ENCODE data around the gene MRTO4. TPM values are rescaled to one million over a fixed set of nuclear protein-coding genes. Genes with fewer than 3 reads are reported as not detected.
A peak's percentile ranks its signal among the peaks of the same experiment; 100 is the strongest.
"Not testable (repeated sequence)": the region's sequence is repeated elsewhere in the genome, so short reads cannot be mapped to it uniquely, and the experiment has no call there.

Gene MRTO4
- total RNA-seq, 4 donors from 2014 or later: 10.0 to 26.2 (median 16.9) TPM

DNA sequence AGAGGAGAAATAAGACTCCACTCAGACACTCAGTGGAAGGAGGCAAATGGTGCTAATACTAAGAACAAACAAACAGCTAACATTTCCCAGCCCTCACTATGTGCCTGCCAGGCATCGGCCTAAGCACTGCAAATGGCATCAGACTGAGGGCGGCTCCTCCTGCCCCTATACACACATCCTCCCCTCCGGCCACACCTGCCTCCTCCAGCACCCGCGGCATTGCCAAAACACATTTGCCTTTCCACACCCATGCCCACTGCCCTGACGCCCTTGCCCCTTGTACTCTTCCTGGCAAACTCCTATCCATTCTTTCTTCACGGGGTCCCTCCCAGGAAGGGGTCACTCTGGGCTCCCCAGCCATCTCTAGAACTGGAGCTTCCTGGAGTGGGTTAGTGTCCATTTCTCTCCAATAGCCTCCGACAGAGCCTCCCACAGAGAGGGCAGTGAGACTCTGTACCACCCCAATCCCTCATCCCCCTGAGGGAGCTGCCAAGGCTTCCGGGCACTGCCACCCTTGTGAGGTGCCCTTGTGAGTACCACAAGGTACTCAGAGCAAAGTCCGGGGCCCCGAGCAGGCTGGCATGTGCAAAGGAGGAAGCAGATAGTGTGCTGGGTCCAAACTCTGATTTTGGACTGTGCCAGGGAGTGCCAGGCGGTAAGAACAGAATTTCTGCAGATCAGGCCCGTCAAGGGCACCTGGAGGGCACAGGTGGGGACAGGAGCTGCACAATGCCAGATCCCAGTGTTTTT is 36.0 kb downstream of the MRTO4 start:
- DNase-seq (ENCODE audit: extremely low spot score): no peak
- Histone ChIP-seq H3K36me3 (peaks cover 0 to 14% (median 0%) of the 10 kb centered on the region in 4 donors), H3K27ac (replicated peaks in 1 of 4) (no peak overlapping the region), H3K9me3 (peaks cover 0 to 4% (median 0%) of the 10 kb centered on the region in 4 donors), H3K4me3 (no peak overlapping the region), H3K27me3 (no peaks in the 10 kb centered on the region), H3K4me1 (peaks cover 5 to 17% (median 14%) of the 10 kb centered on the region in 4 donors)
- TF ChIP-seq EP300 (IDR thresholded peaks at IDR 0.05) (no peak), CTCF (IDR thresholded peaks at IDR 0.05) (no peak), POLR2A (IDR thresholded peaks at IDR 0.05; ENCODE audit: low read depth) (no peak), POLR2AphosphoS5 (IDR thresholded peaks at IDR 0.05) (no peak)
- 93% methylated on average over 13 of the region's 13 CpGs for WGBS
- intact Hi-C loops (cut with DNase I): no loop called here

GRCh38 chr1:19288324-19289241 is 37.0 kb downstream of the MRTO4 start, which contains the start of gene AKR7A3:
Gene AKR7A3, minus strand, starts transcription at chr1:19288770. Its CDS starts 61 bp downstream, at chr1:19288709.
- Histone ChIP-seq H3K4me3 (peak within 1 kb of the TSS; percentile 46 to 60 (median 49)), H3K36me3 (peaks cover 0 to 10% (median 0%) of the 10 kb centered on the region in 4 donors), H3K4me1 (peaks cover 5 to 17% (median 14%) of the 10 kb centered on the region in 4 donors)
- intact Hi-C loops (cut with DNase I); DNase-seq (ENCODE audit: extremely low spot score); H3K9me3 ChIP-seq; H3K27me3 ChIP-seq; H3K27ac ChIP-seq (replicated peaks in 1 of 4): not testable (repeated sequence)
- 39% methylated on average over 22 of the region's 82 CpGs for WGBS

DNA sequence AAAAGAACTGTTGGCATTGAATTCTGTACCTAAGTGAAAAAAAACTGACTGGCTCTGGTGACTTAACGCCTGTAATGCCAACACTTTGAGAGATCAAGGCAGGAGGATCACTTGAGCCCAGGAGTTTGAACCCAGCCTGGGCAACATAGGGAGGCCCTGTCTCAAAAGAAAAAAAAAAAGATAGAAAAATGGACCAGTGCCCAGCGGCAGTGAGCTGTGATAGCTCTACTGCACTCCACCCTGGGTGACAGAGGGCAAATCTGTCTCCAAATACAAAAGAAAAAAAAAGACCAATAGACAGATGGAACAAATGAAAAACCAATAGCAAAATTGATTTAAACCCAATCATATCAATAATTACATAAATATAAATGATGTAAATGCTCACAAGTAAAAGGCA is 37.6 kb downstream of the MRTO4 start:
- no peak for DNase-seq (ENCODE audit: extremely low spot score)
- 61% methylated on average over 2 of the region's 2 CpGs for WGBS
- Histone ChIP-seq H3K4me1 (peaks cover 5 to 17% (median 14%) of the 10 kb centered on the region in 4 donors), H3K27me3 (no peaks in the 10 kb centered on the region), H3K9me3 (peaks cover 0 to 6% (median 2%) of the 10 kb centered on the region in 4 donors), H3K27ac (replicated peaks in 1 of 4) (no peak overlapping the region), H3K36me3 (peaks cover 0 to 5% (median 0%) of the 10 kb centered on the region in 4 donors), H3K4me3 (peak overlapping the region; percentile 46 to 60 (median 49))
- no peak for TF ChIP-seq POLR2A (IDR thresholded peaks at IDR 0.05; ENCODE audit: low read depth)
- no peak for TF ChIP-seq POLR2AphosphoS5 (IDR thresholded peaks at IDR 0.05)
- no peak for TF ChIP-seq EP300 (IDR thresholded peaks at IDR 0.05)
- no peak for TF ChIP-seq CTCF (IDR thresholded peaks at IDR 0.05)
- intact Hi-C loops (cut with DNase I): no loop called here

DNA sequence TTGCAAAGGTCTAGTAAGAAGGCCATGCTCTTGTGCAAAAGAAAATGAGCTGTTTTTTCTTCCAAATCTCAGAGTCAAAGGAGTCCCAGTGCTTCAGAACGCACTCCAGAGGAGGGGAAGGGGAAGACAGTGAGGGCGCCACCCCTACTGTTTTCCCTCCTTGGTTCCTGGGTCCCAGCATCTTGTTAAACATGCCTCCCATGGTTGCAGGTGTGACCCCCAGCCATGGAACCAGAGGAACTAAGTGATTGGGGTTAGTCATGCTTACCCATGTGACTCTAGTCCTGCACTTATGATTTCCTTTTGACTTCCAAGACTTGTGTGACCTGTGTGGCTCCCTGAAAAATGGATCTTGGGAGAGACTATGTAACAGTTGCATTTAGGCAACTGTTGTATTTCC is 43.0 kb downstream of the MRTO4 start:
- WGBS: 94% methylated on average over 2 of the region's 2 CpGs
- Histone ChIP-seq H3K4me3 (no peak overlapping the region), H3K4me1 (peaks cover 0 to under 1% (median 0%) of the 10 kb centered on the region in 4 donors), H3K27ac (replicated peaks in 1 of 4) (no peak overlapping the region), H3K36me3 (peaks cover 0 to 7% (median 2%) of the 10 kb centered on the region in 4 donors), H3K27me3 (no peaks in the 10 kb centered on the region), H3K9me3 (peaks cover 0 to 14% (median 13%) of the 10 kb centered on the region in 4 donors)
- no peak for DNase-seq (ENCODE audit: extremely low spot score)
- no peak for TF ChIP-seq CTCF (IDR thresholded peaks at IDR 0.05)
- TF ChIP-seq POLR2AphosphoS5 (IDR thresholded peaks at IDR 0.05): no peak
- no peak for TF ChIP-seq POLR2A (IDR thresholded peaks at IDR 0.05; ENCODE audit: low read depth)
- TF ChIP-seq EP300 (IDR thresholded peaks at IDR 0.05): no peak
- intact Hi-C loops (cut with DNase I): no loop called here

DNA sequence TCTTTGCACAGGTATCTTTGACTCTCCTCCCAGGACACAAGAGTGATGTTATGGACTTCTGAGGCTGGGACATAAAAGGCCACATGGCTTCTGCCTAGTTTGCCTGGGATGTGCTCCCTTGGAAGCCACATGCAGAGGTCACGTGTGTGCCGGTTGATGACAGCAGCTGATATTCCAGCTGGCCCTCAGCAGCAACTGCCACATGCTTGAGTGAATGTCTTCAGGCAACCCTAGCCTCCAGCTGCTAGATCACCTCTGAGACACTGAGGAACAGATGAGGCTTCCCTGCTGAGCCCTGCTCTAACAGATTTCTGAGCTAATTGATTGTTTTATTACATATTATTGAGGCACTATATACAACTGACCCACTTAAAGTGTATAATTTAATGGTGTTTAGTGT is 48.6 kb downstream of the MRTO4 start:
- H3K36me3 ChIP-seq: peaks cover 17 to 47% (median 26%) of the 10 kb centered on the region in 4 donors
- 100% methylated on average over 2 of the region's 2 CpGs for WGBS
- intact Hi-C loops (cut with DNase I): loop anchor here (10.0 kb wide), 1 partner anchor 45 kb away; the partner anchor contains the start of genes EMC1 and MRTO4

DNA sequence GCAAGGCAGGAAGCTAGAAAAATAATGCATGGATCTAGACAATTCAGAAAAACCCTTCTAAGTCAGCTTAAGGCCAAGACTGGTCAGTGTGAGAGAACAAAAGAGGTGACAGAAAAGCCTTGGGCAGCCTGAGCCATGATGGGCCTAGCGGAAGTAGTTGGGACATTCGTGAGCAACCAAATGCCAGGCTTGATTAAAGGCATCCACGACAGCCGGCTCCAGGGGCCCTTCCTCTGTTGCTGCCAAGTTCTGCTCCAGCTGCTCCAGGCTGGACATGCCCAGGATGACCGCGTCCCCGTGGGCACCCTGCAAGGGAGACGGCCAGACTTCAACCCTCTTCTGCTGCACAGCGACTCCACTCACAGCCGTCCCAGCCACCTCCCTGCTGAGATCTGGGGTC is 52.5 kb downstream of the MRTO4 start:
- not testable (repeated sequence) for H3K4me1 ChIP-seq; DNase-seq (ENCODE audit: extremely low spot score); H3K4me3 ChIP-seq; H3K27ac ChIP-seq (replicated peaks in 1 of 4); H3K27me3 ChIP-seq; H3K9me3 ChIP-seq
- intact Hi-C loops (cut with DNase I): loop anchor here (10.0 kb wide), 1 partner anchor 49 kb away; the partner anchor contains the start of genes EMC1 and MRTO4
- H3K36me3 ChIP-seq: peaks cover 22 to 80% (median 61%) of the 10 kb centered on the region in 4 donors
- 90% methylated on average over 10 of the region's 10 CpGs for WGBS

More for the DNA sequence above, 48.6 kb downstream of the MRTO4 start:
- Histone ChIP-seq H3K4me1 (no peaks in the 10 kb centered on the region), H3K9me3 (peaks cover 0 to 1% (median under 1%) of the 10 kb centered on the region in 4 donors), H3K27me3 (no peaks in the 10 kb centered on the region), H3K4me3 (no peak overlapping the region), H3K27ac (replicated peaks in 1 of 4) (no peak overlapping the region)
- TF ChIP-seq POLR2A (IDR thresholded peaks at IDR 0.05; ENCODE audit: low read depth) (no peak), CTCF (IDR thresholded peaks at IDR 0.05) (no peak), EP300 (IDR thresholded peaks at IDR 0.05) (no peak), POLR2AphosphoS5 (IDR thresholded peaks at IDR 0.05) (no peak)
- DNase-seq (ENCODE audit: extremely low spot score): no peak
